Breast epithelium (tissue), 4 donors: ENCODE measurements around the gene RYR1. TPM values are rescaled to one million over a fixed set of nuclear protein-coding genes. Genes with fewer than 3 reads are reported as not detected.
"Not testable (repeated sequence)": the region's sequence is repeated elsewhere in the genome, so short reads cannot be mapped to it uniquely, and the experiment has no call there.

ENCODE experiments used
- DNase-seq, 2 donors: peaks; one replicate each; pipeline ENCODE4 v3.0.0-alpha.2; 2019; ENCODE audit warnings: low spot score in 2 of 2
- H3K27ac ChIP-seq, 2 donors: fragments of 200-600 bp; sonication (generic) in 1 of 2; one replicate each; pipeline ENCODE4 v1.5.1; 2016 to 2019; ENCODE audit warnings: mild to moderate bottlenecking in 1 of 2
- H3K27me3 ChIP-seq, 2 donors: fragments of 200-600 bp; sonication (generic) in 1 of 2; one replicate each; pipeline versions ENCODE4 v1.5.1 to v1.6.0; 2017 to 2019; ENCODE audit warnings: control low read depth in 1 of 2, mild to moderate bottlenecking in 1 of 2
- H3K36me3 ChIP-seq: fragments of 200-600 bp; one replicate; pipeline ENCODE4 v1.5.1; 2019
- H3K4me1 ChIP-seq, 2 donors: fragments of 200-600 bp; sonication (generic); one replicate each; pipeline ENCODE4 v1.5.1; 2016 to 2019; ENCODE audit warnings: control low read depth in 1 of 2
- H3K4me3 ChIP-seq, 3 donors: fragments of 200-600 bp; sonication (generic); 1 replicate in 2 of 3; 2 replicates in 1 of 3; pipeline ENCODE4 v1.5.1; 2016 to 2019; ENCODE audit warnings: mild to moderate bottlenecking in 3 of 3, moderate library complexity in 2 of 3
- H3K9me3 ChIP-seq, 2 donors: fragments of 200-600 bp; sonication (generic) in 1 of 2; one replicate each; pipeline ENCODE4 v1.5.1; 2016 to 2019; ENCODE audit warnings: control low read depth in 1 of 2
- POLR2A ChIP-seq: fragments of 450-650 bp; IDR thresholded peaks from one replicate; pipeline ENCODE4 v1.6.1; 2016; ENCODE audit warnings: antibody characterized with exemption, mild to moderate bottlenecking, moderate library complexity
- POLR2AphosphoS5 ChIP-seq, 3 donors: sonication (generic); formaldehyde crosslinking; IDR thresholded peaks; one replicate each; pipeline ENCODE4 v1.6.1; 2017; ENCODE audit warnings: antibody characterized with exemption in 3 of 3
- intact Hi-C: fragments of 100-400 bp; cut with DNase I; formaldehyde crosslinking; loops from one replicate; pipeline ENCODE4 v1.15.1; 2023; ENCODE audit warnings: low total_unique reads
- total RNA-seq, 3 donors: library from RNA; depleted of rRNA; stranded (reverse); fragments of >200 nt; gene quantifications; one replicate each; pipeline ENCODE4 v1.1.0, GENCODE V29; 2016
- TF ChIP-seq, protein P1 (sequence below), 3 donors: fragments of 450-650 bp; IDR thresholded peaks; one replicate each; pipeline ENCODE4 v1.5.1; 2016 to 2017; ENCODE audit warnings: antibody characterized with exemption in 3 of 3, mild to moderate bottlenecking in 3 of 3, moderate library complexity in 3 of 3

The RYR1 gene
- total RNA-seq, 3 donors from 2014 or later: 1.3 to 6.7 (median 3.5) TPM

DNA sequence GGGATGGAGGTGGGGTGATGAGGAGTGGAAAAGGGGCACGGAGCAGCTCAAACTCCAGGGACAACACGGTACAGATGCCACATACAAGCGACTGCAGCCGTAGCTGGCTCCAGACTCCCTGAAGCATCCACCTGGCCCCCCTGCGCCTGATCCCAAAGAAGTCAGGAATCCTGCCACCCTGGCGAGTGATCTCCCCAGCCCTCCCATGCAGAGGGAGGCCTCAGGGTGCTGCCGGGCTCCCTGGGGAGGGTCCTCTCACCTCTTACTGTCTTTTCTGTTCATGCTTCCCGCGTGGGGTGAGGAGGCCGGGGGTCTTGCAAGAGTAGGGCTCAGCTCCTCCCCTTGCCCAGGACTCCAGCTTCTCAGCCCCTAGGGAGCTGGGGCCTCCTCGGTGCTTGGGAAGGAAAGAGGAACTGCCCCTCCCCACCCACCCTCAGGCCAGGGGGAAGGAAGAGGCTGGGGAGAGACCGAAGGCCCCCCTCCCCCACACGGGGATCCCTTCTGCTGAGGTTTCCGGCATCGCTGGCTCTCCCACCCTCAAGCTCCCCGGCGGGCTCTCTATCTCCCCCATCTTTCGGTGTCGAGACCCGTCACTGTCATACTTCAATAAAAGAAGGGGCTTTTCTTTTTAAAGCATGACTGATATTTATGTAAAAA, 7.6 kb upstream of the RYR1 start, which contains the start of gene RASGRP4:
Gene RASGRP4 (minus strand): TSS at position 410 of the 657 bp plus-strand sequence. CDS start 128 bp downstream, at position 282.
- no peak within 1 kb of the TSS for H3K27ac ChIP-seq
- TF ChIP-seq POLR2A (no peak), POLR2AphosphoS5 (IDR thresholded peaks at IDR 0.05) (no peak)
- TF ChIP-seq, protein P1, sequence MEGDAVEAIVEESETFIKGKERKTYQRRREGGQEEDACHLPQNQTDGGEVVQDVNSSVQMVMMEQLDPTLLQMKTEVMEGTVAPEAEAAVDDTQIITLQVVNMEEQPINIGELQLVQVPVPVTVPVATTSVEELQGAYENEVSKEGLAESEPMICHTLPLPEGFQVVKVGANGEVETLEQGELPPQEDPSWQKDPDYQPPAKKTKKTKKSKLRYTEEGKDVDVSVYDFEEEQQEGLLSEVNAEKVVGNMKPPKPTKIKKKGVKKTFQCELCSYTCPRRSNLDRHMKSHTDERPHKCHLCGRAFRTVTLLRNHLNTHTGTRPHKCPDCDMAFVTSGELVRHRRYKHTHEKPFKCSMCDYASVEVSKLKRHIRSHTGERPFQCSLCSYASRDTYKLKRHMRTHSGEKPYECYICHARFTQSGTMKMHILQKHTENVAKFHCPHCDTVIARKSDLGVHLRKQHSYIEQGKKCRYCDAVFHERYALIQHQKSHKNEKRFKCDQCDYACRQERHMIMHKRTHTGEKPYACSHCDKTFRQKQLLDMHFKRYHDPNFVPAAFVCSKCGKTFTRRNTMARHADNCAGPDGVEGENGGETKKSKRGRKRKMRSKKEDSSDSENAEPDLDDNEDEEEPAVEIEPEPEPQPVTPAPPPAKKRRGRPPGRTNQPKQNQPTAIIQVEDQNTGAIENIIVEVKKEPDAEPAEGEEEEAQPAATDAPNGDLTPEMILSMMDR (IDR thresholded peaks at IDR 0.05): no peak
- DNase-seq: no peak
- H3K4me1 ChIP-seq: no peaks in the 10 kb centered on the region
- no peaks in the 10 kb centered on the region for H3K36me3 ChIP-seq
- no peaks in the 10 kb centered on the region for H3K9me3 ChIP-seq
- peak within 1 kb of the TSS; percentile 13 to 35 (median 32) for H3K4me3 ChIP-seq
- intact Hi-C loops: no loop called here
- peaks cover 0 to 10% of the 10 kb centered on the region in 2 donors for H3K27me3 ChIP-seq

DNA sequence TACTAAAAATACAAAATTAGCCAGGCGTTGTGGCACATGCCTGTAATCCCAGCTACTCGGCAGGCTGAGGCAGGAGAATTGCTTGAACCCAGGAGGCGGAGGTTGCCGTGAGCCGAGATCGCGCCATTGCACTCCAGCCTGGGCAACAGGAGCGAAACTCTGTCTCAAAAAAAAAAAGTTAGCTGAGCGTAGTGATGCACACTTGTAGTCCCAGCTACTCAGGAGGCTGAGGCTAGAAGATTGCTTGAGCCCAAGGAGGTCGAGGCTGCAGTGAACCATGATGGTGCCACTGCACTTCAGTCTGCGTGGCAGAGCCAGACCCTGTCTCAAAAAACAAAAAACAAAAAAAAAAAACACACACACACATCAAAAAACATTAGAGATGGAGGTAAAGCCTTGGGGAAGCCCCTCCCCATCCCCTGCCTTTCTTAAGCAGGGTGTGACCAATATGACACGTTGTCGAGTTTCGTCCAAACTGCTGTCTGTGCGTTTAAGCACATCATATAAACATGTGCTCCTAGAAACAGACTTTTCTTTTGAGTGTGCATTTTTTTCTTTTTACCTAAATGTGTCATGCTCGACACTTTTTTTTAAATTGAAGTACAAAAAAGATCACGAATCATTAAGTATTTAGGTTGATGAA, 6.3 kb upstream of the RYR1 start:
- peaks cover 0 to 10% of the 10 kb centered on the region in 2 donors for H3K27me3 ChIP-seq
- H3K27ac ChIP-seq, DNase-seq, H3K4me1 ChIP-seq, H3K36me3 ChIP-seq, intact Hi-C loops, H3K9me3 ChIP-seq, H3K4me3 ChIP-seq: not testable (repeated sequence)

DNA sequence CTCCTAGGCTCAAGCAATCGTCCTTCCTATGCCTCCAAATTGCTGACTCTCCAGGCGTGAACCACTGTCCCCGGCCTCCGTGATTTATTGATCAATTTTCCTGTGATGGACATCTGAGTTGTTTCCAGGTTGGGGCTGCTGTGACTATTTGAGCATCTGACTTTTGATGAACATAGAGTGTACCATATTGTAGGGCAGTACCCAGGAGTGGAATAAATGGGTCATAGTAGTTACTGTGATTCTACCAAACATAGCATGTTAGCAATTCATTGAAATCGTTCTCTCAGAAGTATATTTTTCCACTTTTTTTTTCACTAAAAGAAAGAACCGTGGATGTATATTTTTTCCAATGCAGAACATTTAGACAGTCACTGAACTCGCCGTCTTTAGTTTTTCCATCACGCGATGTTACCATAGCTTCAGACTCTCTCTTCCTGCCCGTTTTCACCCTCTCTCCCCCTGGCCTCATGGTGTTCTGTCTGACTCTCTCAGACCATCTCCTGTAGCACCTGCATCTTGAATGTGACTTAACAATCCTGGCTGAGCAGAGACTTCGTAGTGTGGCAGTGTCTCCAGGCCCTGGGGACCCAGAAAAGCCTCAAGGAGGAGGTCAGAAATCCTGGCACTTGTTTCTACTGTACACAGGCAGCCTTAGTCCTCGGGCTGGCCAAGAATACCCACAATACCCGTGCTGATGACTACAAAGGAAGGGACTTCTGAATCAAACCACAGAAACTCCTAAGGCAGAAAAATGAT, 4.3 kb upstream of the RYR1 start:
- Histone ChIP-seq H3K36me3 (no peaks in the 10 kb centered on the region), H3K9me3 (no peaks in the 10 kb centered on the region), H3K27ac (no peak overlapping the region), H3K4me3 (no peak overlapping the region), H3K27me3 (peaks cover 0 to 19% of the 10 kb centered on the region in 2 donors), H3K4me1 (no peaks in the 10 kb centered on the region)
- intact Hi-C loops: no loop called here
- TF ChIP-seq POLR2AphosphoS5 (IDR thresholded peaks at IDR 0.05) (no peak), POLR2A (no peak)
- no peak for DNase-seq

- Histone ChIP-seq H3K27me3 (peaks cover 0 to 24% of the 10 kb centered on the region in 2 donors), H3K4me3 (no peak overlapping the region), H3K36me3 (no peaks in the 10 kb centered on the region), H3K4me1 (no peaks in the 10 kb centered on the region), H3K9me3 (no peaks in the 10 kb centered on the region), H3K27ac (no peak overlapping the region)
- intact Hi-C loops: no loop called here
- TF ChIP-seq POLR2A (no peak), POLR2AphosphoS5 (IDR thresholded peaks at IDR 0.05) (no peak)
- TF ChIP-seq, protein P1 (IDR thresholded peaks at IDR 0.05): no peak
- DNase-seq: no peak
Measured at GRCh38 chr19:38429811-38430156, 3.7 kb upstream of the RYR1 start.

DNA sequence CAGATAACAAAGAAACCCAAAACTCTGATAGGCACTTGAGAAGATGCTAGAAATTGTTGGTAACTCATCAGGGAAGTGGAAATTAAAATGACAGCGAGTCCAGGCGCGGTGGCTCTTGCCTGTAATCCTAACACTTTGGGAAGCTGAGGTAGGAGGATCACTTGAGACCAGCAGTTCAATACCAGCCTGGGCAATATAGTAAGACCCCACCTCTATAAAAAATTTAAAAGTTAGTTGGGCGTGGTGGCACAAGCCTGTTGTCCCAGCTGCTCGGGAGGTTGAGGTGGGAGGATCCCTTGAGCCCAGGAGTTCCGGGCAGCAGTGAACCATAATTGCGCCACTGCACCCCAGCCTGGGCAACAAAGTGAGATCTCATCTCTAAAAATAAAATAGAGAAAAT, 2.6 kb upstream of the RYR1 start:
- no peak overlapping the region for H3K4me3 ChIP-seq
- H3K36me3 ChIP-seq: no peaks in the 10 kb centered on the region
- intact Hi-C loops: no loop called here
- H3K27me3 ChIP-seq: peaks cover 0 to 27% of the 10 kb centered on the region in 2 donors
- no peaks in the 10 kb centered on the region for H3K4me1 ChIP-seq
- DNase-seq: no peak
- H3K9me3 ChIP-seq: no peaks in the 10 kb centered on the region
- TF ChIP-seq POLR2A: no peak
- TF ChIP-seq, protein P1 (IDR thresholded peaks at IDR 0.05): no peak
- no peak for TF ChIP-seq POLR2AphosphoS5 (IDR thresholded peaks at IDR 0.05)
- no peak overlapping the region for H3K27ac ChIP-seq
